ENCODE measurements around the gene PDE5A. TPM values are rescaled to one million over a fixed set of nuclear protein-coding genes. Genes with fewer than 3 reads are reported as not detected.

Gene PDE5A
- polyA plus RNA-seq, 1 donor from 2014 or later = 12.9 TPM

DNA sequence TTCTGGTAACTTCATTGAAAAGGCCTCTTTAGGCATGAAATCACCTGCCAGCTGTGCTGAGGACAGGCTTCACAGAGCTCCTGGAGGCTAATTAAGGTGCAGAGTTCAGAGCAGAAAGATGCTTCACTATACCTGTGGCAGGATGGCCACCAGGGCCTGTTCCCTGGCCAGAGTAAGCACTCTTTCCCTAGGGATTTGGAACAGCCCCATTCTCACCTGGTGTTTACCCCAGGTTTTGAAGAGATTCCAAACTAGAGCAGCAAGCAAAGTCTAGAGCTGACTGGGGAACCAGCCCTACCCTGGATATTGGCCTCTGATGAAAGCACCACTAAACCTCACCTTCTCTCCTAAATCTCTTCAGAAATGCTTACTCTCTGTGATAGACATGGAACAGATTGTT is 148.8 kb downstream of the PDE5A start:
- Histone ChIP-seq H3K4me2 (ENCODE audit: low read length) (no peak overlapping the region), H2AFZ (ENCODE audit: low read depth, low read length) (no peak overlapping the region), H3K4me3 (ENCODE audit: low read length) (no peak overlapping the region), H3K36me3 (ENCODE audit: insufficient read depth, low read length) (peaks cover 4% of the 10 kb centered on the region), H3F3A (ENCODE audit: insufficient read depth, low read length, poor library complexity, severe bottlenecking) (no peaks in the 10 kb centered on the region), H3K79me2 (replicated peaks; ENCODE audit: insufficient read depth, low read length) (no peaks in the 10 kb centered on the region), H3K9me3 (ENCODE audit: low read length) (no peaks in the 10 kb centered on the region), H3K27ac (ENCODE audit: low read length) (no peak overlapping the region), H3K27me3 (ENCODE audit: insufficient read depth, low read depth, low read length) (no peaks in the 10 kb centered on the region), H4K20me1 (ENCODE audit: insufficient read depth) (no peaks in the 10 kb centered on the region), H3K9ac (ENCODE audit: low read length) (no peak overlapping the region), H3K9me2 (ENCODE audit: insufficient read depth, low read length) (no peaks in the 10 kb centered on the region)
- TF ChIP-seq SMC3 (conservative IDR thresholded peaks at IDR 0.05; ENCODE audit: poor library complexity) (no peak), CTCF (IDR thresholded peaks at IDR 0.05; ENCODE audit: poor library complexity, severe bottlenecking) (no peak), TAF1 (IDR thresholded peaks at IDR 0.05; ENCODE audit: low read depth) (no peak), EZH2 (IDR thresholded peaks at IDR 0.05; ENCODE audit: borderline replicate concordance, insufficient read depth, low read length, poor library complexity, severe bottlenecking) (no peak), EP300 (conservative IDR thresholded peaks at IDR 0.05; ENCODE audit: poor library complexity, severe bottlenecking) (no peak), MXI1 (conservative IDR thresholded peaks at IDR 0.05; ENCODE audit: poor library complexity, severe bottlenecking) (no peak), POLR2AphosphoS5 (IDR thresholded peaks at IDR 0.05) (no peak), REST (IDR thresholded peaks at IDR 0.05; ENCODE audit: borderline replicate concordance) (no peak), RAD21 (conservative IDR thresholded peaks at IDR 0.05) (no peak)

GRCh38 chr4:119479180-119479808 is 149.3 kb downstream of the PDE5A start:
- Histone ChIP-seq H3K36me3 (ENCODE audit: insufficient read depth, low read length) (no peaks in the 10 kb centered on the region), H3K9me2 (ENCODE audit: insufficient read depth, low read length) (no peaks in the 10 kb centered on the region), H3K27me3 (ENCODE audit: insufficient read depth, low read depth, low read length) (no peaks in the 10 kb centered on the region), H3K9me3 (ENCODE audit: low read length) (no peaks in the 10 kb centered on the region), H3K27ac (ENCODE audit: low read length) (no peak overlapping the region), H3K79me2 (replicated peaks; ENCODE audit: insufficient read depth, low read length) (no peaks in the 10 kb centered on the region), H2AFZ (ENCODE audit: low read depth, low read length) (no peak overlapping the region), H3K4me2 (ENCODE audit: low read length) (no peak overlapping the region), H3K9ac (ENCODE audit: low read length) (no peak overlapping the region), H3F3A (ENCODE audit: insufficient read depth, low read length, poor library complexity, severe bottlenecking) (no peaks in the 10 kb centered on the region), H4K20me1 (ENCODE audit: insufficient read depth) (no peaks in the 10 kb centered on the region), H3K4me3 (ENCODE audit: low read length) (no peak overlapping the region)
- no peak for TF ChIP-seq MXI1 (conservative IDR thresholded peaks at IDR 0.05; ENCODE audit: poor library complexity, severe bottlenecking)
- no peak for TF ChIP-seq CTCF (IDR thresholded peaks at IDR 0.05; ENCODE audit: poor library complexity, severe bottlenecking)
- TF ChIP-seq REST (IDR thresholded peaks at IDR 0.05; ENCODE audit: borderline replicate concordance) = no peak
- no peak for TF ChIP-seq SMC3 (conservative IDR thresholded peaks at IDR 0.05; ENCODE audit: poor library complexity)
- no peak for TF ChIP-seq POLR2AphosphoS5 (IDR thresholded peaks at IDR 0.05)
- no peak for TF ChIP-seq TAF1 (IDR thresholded peaks at IDR 0.05; ENCODE audit: low read depth)
- TF ChIP-seq EZH2 (IDR thresholded peaks at IDR 0.05; ENCODE audit: borderline replicate concordance, insufficient read depth, low read length, poor library complexity, severe bottlenecking) = no peak
- TF ChIP-seq EP300 (conservative IDR thresholded peaks at IDR 0.05; ENCODE audit: poor library complexity, severe bottlenecking) = no peak
- TF ChIP-seq RAD21 (conservative IDR thresholded peaks at IDR 0.05) = no peak
